Chondrocyte (in vitro differentiated cells): ENCODE data around the gene DEFB131B. TPM values are rescaled to one million over a fixed set of nuclear protein-coding genes. Genes with fewer than 3 reads are reported as not detected.

Source experiments
- total RNA-seq: library from RNA; stranded (reverse); gene quantifications from 3 replicates; pipeline ENCODE4 v1.2.1, GENCODE V29; 2021

DEFB131B gene
- total RNA-seq, 1 donor from 2014 or later, result not detected

Other genes with a start within 250 kb of the DEFB131B start
- not detected in 3 replicates for gene DEFB108B, start 45.3 kb upstream of the DEFB131B start, total RNA-seq
- gene XNDC1N, start 50.1 kb downstream of the DEFB131B start, total RNA-seq, result 5.1 to 10.7 TPM (median 6.1 TPM) in 3 replicates
- 63.2 to 97.1 TPM (median 64.2 TPM) in 3 replicates for gene RNF121, start 50.6 kb downstream of the DEFB131B start, total RNA-seq
- 9.6 to 16.2 TPM (median 11.4 TPM) in 3 replicates for gene IL18BP, start 120.5 kb downstream of the DEFB131B start, total RNA-seq
- 112 to 133 TPM (median 119 TPM) in 3 replicates for gene NUMA1, start 202.1 kb downstream of the DEFB131B start, total RNA-seq
- 5.0 to 11.0 TPM (median 6.0 TPM) in 3 replicates for gene LRRC51, start 202.4 kb downstream of the DEFB131B start, total RNA-seq
- gene LAMTOR1, start 224.8 kb downstream of the DEFB131B start, total RNA-seq, result 70.5 to 74.9 TPM (median 74.7 TPM) in 3 replicates
- not detected in 3 replicates for gene TOMT, start 227.5 kb downstream of the DEFB131B start, total RNA-seq
- 36.0 to 39.7 TPM (median 37.6 TPM) in 3 replicates for gene ANAPC15, start 234.2 kb downstream of the DEFB131B start, total RNA-seq